Hematopoietic multipotent progenitor cell treated with erythropoietin and hydrocortisone succinate and interleukin-3 and kit ligand, for 17 days (in vitro differentiated cells): ENCODE results near the gene CDH22.

Experiments used
- DNase-seq: peaks from one replicate; pipeline ENCODE4 v3.0.0-alpha.2; 2015; ENCODE audit warnings: low spot score

CDH22 gene

GRCh38 chr20:46267108-46268105 is 40.9 kb downstream of the CDH22 start:
- no peak for DNase-seq

- no peak for DNase-seq
Observed at GRCh38 chr20:46265539-46265938, 42.8 kb downstream of the CDH22 start.

DNA sequence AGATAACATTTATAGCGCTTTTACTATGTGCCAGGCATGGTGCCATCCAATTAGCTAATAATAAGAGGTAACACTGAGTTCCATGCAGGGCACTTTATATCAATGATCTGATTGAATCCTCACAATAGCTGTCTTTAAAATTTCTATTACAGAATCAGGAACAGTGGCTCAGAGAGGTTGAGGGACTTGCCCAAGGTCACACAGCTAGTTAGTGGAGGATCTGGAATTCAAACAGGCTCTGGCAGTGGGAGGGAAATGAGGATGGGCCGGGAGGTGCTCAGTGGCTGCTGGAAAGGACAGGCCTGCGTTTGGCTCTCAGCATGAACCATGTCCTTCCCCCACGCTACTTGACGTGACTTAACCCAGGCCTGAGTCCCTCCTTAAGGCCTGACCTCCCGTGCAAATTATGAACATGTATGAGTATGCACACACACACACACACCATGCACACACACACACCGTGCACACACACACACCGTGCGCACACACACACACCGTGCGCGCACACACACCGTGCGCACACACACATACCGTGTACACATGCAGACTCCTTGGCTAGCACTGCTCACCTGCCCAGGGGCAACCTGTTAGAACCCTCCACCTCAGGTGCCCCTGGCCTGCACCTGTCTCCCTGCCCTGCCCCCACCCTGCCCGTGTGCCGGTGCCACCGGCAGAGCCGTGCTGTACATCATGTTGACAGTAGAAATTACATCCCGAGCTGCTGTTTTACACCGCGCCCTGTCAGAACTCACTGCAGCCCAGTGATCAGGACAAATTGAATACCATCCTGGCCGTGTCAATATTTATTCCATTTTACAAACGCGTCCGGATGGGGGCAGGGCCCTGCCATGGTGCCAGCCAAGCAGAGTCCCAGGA is 43.7 kb downstream of the CDH22 start:
- no peak for DNase-seq

- no peak for DNase-seq
Observed at GRCh38 chr20:46261456-46262253, 46.6 kb downstream of the CDH22 start.

DNA sequence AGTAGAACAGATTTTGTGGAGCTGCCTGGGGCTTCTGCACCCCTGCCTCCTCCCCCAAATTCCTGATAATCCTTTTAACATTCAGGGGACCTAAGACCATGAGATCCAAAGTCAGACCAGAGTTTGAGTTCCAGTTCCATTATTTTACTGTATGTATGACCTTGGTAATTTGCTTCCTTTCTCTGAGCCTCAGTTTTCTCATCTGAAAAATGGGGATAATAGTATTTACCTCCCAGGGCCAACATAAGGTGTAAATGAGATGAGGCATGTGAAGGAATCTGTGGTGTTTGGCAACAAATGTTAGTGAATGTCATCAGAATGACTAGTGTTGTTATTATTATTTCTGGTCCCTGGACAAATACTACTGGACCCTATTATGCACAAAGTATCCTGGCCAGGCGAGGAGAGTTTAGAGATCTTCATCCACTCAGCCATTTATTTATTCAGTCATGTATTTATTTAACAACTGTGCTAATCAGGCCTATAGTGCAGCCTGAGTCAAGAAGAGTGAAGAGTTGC is 47.3 kb downstream of the CDH22 start:
- no peak for DNase-seq

DNA sequence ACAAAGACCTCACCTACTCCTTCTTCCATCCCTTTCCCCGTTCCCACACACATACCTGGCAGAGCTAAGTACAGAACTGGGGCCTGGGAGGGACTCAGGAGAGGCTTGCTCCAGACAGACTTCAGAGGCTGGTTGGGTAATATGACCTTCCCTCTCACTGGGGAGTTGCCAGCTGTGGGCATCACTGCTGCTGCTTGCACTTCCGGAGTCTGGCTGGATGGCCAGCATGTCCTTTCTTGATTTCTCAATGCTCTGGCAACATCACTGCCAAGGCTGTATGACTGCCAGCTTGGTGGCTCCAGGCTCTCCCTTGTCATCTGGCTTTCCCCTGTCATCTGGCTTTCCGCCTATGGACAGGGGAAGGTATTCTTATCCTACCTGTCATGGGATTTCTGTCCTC is 47.8 kb downstream of the CDH22 start:
- DNase-seq: no peak

- DNase-seq: no peak
Observed at GRCh38 chr20:46259260-46259859, 48.9 kb downstream of the CDH22 start.

DNA sequence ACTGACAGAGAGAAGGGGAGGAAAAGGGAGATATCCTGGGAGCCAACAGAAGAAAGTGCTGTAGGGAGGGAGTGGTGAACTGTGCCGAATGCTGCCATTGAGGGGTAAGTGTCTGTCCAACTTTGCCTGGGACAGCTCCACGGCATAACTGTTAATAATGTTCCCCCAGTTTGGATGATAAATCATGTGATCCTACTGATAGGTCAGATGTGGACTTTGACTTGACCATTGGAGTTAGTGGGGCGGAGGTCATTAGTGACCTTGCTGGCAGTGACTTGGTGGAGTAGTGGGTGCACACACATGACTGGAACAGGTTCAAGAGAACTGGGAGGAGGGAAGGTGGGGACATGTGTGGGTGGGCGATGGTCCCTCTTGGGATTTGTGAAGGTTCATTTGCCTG is 50.4 kb downstream of the CDH22 start:
- DNase-seq: no peak

- DNase-seq: no peak
Observed at GRCh38 chr20:46256293-46256692, 52.0 kb downstream of the CDH22 start.

DNA sequence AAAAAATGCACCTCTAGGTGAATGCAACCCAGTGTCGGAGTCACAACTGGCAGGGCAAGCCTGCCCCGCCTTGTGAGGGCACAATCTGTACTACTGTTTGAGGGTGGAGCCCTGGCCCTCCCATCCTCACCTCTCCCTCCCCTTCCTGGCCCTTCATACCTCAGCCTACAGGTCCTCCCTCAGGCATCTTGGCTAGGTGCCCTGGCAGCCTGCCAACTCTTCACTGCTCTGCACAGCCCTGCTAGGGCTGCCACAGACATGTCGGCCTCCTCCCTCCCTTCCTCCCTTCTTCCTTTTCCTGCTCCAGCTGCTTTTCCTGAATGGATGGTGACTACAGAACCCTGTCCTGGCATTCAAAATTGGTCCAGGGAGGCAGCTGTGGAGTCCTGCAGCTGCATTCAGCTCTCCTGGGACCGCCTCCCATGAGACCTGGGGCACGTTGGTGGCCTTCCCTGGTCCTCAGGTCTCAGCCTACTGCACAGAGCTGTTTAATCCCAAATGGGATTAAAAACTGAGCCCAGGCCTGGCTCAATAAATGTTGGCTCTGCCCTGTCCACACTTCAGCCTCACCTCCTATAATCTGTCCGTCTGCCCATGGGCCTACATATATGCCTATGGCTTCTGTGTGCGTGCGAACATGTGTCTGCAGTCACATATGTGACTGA is 52.7 kb downstream of the CDH22 start:
- peak; percentile 69 for DNase-seq

GRCh38 chr20:46253391-46253790 is 54.9 kb downstream of the CDH22 start:
- DNase-seq: no peak

DNA sequence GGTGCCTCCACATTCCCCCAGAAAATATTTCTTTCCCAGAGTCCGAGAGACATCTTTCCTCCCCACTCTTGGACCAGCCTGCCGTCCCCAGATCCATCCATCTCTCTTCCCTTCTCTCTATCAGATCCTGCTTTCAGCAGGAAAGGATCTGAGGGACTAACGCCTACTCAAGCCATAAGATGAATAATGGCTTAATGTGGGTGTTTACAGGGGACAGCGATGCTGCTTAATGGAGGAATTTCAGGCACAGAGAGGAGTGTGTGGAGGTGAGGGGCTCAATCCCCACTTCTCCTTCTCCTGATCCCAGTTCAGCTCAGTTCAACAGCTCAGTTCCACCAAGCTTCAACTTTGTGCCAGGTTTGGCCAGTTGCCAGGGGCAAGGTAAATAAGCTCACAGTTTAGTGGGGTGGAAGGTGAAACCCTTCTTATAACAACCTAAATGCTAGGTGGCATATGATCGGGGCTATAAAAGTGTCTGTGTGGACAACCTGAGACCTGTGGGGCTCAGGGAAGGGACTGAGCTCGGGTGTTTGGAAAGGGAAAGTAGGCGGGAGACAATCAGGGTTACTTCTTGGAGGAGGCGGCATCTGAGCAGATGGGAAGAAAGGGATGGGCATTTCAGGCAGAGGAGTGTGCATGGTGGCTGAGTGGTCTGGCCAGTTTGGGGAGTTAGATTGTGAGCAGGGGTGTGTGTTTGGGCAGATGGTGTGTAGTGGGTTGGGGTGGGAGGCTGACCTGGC is 55.8 kb downstream of the CDH22 start:
- no peak for DNase-seq

DNA sequence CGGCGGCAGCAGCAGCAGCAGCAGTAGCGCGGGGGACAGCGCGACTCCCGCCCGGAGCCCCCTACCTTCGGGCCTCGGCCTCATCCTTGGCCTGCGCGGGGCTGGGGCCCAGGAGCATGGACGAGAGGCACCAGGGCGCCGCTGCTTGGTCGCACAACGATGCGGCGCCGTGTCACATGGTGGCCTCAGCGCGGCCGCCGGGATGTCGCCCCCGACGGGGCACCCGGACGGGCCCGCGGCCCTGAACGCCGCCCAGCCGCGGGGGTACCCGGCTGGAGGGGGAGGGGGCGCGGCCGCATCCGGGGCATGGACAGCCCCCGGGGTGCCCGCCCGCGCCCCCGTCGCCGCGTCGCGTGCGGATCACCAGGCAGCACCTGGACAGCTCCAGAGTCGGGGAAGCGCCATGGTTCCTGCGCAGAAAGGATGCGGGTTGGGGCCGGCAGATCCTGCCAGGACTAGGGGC is 57.1 kb downstream of the CDH22 start:
- DNase-seq: no peak

- DNase-seq: no peak
Observed at GRCh38 chr20:46250772-46251171, 57.5 kb downstream of the CDH22 start.

GRCh38 chr20:46249671-46250070 is 58.6 kb downstream of the CDH22 start:
- DNase-seq: no peak

DNA sequence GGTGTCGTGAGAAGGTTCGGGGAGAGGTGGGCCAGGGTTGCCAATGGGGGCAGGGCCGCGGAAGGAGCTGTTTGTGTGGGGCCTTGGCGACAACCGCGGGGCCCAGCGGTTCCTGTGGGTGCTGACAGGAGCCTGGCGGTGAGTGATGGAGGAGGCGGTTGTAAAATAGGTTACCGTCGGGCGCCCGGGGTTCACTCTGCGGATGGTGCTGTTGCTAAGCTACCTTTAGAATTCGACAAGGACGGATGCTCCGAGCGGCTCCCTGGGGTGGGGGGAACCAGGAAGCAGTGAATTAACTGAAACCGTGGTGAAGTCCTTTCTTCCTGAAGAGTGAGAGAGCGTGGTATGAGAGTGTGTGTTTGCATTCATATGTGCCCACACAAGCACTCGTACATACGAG is 61.7 kb downstream of the CDH22 start:
- DNase-seq: no peak

DNA sequence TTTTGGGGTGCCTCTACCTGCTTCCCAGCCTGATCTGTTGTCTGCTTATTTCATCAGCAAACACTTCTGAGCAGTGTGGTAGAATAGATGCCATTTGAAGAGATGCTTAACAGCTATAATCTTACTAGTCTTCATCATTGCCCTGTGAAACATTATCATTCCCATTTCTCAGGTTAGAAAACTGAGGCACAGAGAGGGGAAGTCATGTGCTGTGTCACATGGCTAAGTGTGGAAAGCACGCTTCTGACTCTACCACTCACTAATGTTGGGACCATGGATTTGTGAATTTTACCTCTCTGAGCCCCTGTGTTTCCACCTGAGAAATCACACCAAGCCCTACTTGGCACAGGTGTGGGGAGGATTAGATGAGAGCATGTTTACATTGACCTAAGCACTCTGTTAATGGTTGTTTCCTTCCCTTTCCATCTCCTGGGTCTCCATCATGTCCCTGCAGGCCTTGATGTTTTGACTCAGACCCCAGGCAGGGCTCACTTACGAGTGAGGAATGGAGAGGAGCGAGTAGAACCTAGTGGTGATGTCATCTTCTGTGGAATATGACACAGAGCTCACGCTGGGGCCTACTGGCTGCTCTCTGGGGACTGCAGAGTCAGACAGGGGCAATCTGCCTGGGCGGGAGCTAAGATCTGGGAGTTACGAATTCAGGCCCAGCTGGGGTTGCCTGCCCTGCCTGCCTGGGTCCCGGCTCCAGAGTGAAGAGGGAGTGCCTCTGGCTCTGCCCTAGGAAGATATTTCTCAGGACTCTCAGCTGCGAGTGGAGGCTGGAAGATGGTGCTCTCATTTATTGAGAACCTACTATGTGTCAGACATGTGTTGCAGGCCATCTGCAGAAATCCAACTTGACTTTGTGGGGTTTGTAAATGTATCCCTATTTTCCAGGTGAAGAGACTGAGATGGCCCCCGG is 64.3 kb downstream of the CDH22 start:
- DNase-seq: no peak

DNA sequence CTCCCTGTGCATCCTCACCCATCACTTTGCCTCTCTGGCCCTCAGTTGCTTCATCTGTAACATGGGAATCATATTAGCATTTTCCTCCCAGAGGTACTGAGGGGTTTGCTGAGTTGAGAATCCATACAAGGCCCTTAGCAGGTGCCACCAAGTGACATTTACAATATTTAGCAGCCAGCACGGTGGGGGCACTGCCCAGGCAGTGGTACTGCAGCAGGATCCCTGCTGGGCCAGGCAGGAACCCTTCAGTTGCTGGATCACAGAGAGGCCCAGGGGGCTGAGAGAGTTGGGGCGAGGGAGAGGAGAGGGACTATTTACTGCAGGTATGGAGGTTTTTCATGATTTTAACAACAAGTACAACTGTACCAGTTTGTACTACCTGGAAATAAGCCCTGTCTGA is 65.9 kb downstream of the CDH22 start:
- DNase-seq: no peak

GRCh38 chr20:46240881-46241280 is 67.4 kb downstream of the CDH22 start:
- DNase-seq: no peak
